Psoas muscle (tissue), 8 donors: ENCODE results near the gene TULP4. TPM values are rescaled to one million over a fixed set of nuclear protein-coding genes. Genes with fewer than 3 reads are reported as not detected.
"Not testable (repeated sequence)": the region's sequence is repeated elsewhere in the genome, so short reads cannot be mapped to it uniquely, and the experiment has no call there.

Experiments used
- ATAC-seq, 4 donors: fragments of 200-7000 bp; cut with Tn5 transposase; one replicate each; pipeline ENCODE4 v1.9.1; 2020; ENCODE audit warnings: moderate library complexity in 3 of 4, mild to moderate bottlenecking in 2 of 4
- DNase-seq, 2 donors: peaks; one replicate each; pipeline ENCODE4 v3.0.0-alpha.2; 2020
- H3K27ac ChIP-seq: fragments of 200-600 bp; one replicate; pipeline ENCODE4 v1.8.0; 2022
- H3K27me3 ChIP-seq, 3 donors: fragments of 200-600 bp in 1 of 3; one replicate each; pipeline versions ENCODE4 v1.6.1 to v1.8.0; 2013 to 2022; ENCODE audit warnings: low read length in 2 of 3, mild to moderate bottlenecking in 2 of 3, moderate library complexity in 1 of 3; ENCODE audit not compliant: insufficient read depth in 3 of 3
- H3K36me3 ChIP-seq, 2 donors: fragments of 200-600 bp in 1 of 2; one replicate each; pipeline versions ENCODE4 v1.6.1 to v1.8.0; 2013 to 2022; ENCODE audit warnings: low read depth in 1 of 2, mild to moderate bottlenecking in 1 of 2, moderate library complexity in 1 of 2; ENCODE audit not compliant: insufficient read depth in 1 of 2
- H3K4me1 ChIP-seq: fragments of 200-600 bp; one replicate; pipeline ENCODE4 v1.8.0; 2022
- H3K4me3 ChIP-seq: fragments of 200-600 bp; one replicate; pipeline ENCODE4 v1.8.0; 2022; ENCODE audit warnings: mild to moderate bottlenecking
- H3K9me3 ChIP-seq: fragments of 200-600 bp; one replicate; pipeline ENCODE4 v1.8.0; 2022
- WGBS, 3 donors: extraction: QIAGEN DNeasy Blood & Tissue Kit; methylation state at CpG; one replicate each; pipeline versions ENCODE4 v1.1.6 to v1.1.7; 2013; 5-methylcytosine and 5-hydroxymethylcytosine counted together
- intact Hi-C, 2 donors: fragments of 100-400 bp; cut with DNase I; formaldehyde crosslinking; loops; one replicate each; pipeline versions ENCODE4 v1.11.0 to v1.14.2; 2022
- polyA plus RNA-seq, 3 donors: library from polyadenylated mRNA; stranded (reverse); fragments of 200-250 nt; gene quantifications; one replicate each; pipeline ENCODE4 v1.2.3, GENCODE V29; 2013
- total RNA-seq, 4 donors: library from RNA; stranded (reverse); fragmentation: NEBNext Ultra II Directional in 2 of 4; extraction: Animal tissue kit (Norgen Biotek cat#: 25700) in 2 of 4; gene quantifications; one replicate each; pipeline versions ENCODE4 v1.2.1 to v1.2.4, GENCODE V29; 2021 to 2023
- TF ChIP-seq, protein P1 (sequence below): fragments of 200-600 bp; IDR thresholded peaks from one replicate; pipeline ENCODE4 v1.8.0; 2022; ENCODE audit warnings: antibody characterized with exemption
- donor health status: healthy with polysubstance abuse.
- donor health status: DM: no; HTN: no; CAD: no; lungs with moderate emphysema.
- donor health status: Bipolar disorder and iron deficiency.
- donor health status: healthy.
- donor health status: DM: yes; HTN: yes; CAD: no.
- donor health status: DM: no; HTN: no; CAD: no.
- donor health status: DM: no; HTN: no; CAD: no.
- donor health status: DM: yes; HTN: yes; CAD: no.

Gene TULP4
- total and polyA plus RNA-seq, 7 donors: 2.2 to 103 (median 63.2) TPM

DNA sequence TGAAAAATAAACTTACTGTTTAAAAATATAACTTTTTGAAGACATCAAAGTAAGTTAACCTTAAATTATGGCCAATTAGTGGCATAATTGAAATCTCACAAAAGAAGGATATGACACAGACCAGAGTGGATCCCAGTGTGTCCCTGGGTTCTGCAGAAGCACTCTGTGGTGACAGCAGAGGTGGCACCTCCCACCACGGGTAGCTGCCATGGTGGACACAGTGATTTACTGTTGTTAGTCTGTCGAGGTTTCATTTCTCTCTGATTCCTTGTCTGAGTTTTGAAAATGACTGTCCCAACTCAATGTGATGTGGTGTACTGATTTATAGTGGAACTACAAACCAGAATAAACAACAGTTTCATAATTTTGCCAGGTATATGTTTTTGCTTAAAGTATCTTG, 76.5 kb downstream of the TULP4 start:
- no peaks in the 10 kb centered on the region for H3K9me3 ChIP-seq
- peaks cover 10% of the 10 kb centered on the region for H3K4me1 ChIP-seq
- TF ChIP-seq, protein P1, sequence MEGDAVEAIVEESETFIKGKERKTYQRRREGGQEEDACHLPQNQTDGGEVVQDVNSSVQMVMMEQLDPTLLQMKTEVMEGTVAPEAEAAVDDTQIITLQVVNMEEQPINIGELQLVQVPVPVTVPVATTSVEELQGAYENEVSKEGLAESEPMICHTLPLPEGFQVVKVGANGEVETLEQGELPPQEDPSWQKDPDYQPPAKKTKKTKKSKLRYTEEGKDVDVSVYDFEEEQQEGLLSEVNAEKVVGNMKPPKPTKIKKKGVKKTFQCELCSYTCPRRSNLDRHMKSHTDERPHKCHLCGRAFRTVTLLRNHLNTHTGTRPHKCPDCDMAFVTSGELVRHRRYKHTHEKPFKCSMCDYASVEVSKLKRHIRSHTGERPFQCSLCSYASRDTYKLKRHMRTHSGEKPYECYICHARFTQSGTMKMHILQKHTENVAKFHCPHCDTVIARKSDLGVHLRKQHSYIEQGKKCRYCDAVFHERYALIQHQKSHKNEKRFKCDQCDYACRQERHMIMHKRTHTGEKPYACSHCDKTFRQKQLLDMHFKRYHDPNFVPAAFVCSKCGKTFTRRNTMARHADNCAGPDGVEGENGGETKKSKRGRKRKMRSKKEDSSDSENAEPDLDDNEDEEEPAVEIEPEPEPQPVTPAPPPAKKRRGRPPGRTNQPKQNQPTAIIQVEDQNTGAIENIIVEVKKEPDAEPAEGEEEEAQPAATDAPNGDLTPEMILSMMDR: no peak
- intact Hi-C loops: loop anchor here in 1 of 2 donors (10.0 kb wide), 1 partner anchor 164 kb away; no protein-coding TSS in a partner anchor
- ATAC-seq (no peak), DNase-seq (no peak)
- no peaks in the 10 kb centered on the region for H3K36me3 ChIP-seq
- H3K27ac ChIP-seq: no peak overlapping the region
- H3K4me3 ChIP-seq: no peak overlapping the region
- 13 to 39% (median 13%) methylated on average over 2 of the region's 2 CpGs for WGBS, 3 donors
- no peaks in the 10 kb centered on the region for H3K27me3 ChIP-seq

DNA sequence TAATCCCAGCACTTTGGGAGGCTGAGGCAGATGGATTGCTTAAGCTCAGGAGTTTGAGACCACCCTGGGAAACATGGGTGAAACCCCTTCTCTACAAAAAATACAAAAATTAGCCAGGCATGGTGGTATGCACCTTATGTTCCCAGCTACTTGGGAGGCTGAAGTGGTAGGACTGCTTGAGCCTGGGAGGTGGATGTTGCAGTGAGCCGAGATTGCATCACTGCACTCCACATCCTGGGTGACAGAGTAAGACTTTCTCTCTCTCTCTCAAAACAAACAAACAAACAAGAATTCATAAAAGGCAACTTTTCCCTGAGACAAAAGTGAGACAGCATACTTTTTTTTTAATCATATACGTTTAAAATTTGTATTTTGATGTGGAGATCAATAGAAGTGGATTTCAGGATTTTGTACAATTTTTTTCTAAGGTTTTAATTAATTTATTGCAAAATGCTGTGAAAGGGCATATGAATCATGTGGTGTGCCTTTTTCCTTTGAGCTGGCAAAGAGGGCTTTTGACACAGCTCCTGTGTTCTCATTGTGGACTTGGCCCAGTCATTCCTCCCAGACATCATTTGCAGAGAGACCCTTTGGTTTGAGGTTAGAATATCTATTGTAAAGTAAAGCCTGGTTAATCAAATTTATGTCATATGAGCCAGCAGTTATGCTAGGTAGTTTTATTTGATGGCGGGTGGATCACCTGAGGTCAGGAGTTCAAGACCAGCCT, 77.1 kb downstream of the TULP4 start:
- 72 to 82% (median 80%) methylated on average over 3 of the region's 3 CpGs for whole genome bisulfite sequencing, 3 donors

GRCh38 chr6:158391276-158391675, 79.0 kb downstream of the TULP4 start:
- H3K36me3 ChIP-seq: no peaks in the 10 kb centered on the region
- H3K4me3 ChIP-seq: no peak overlapping the region
- 86 to 96% (median 95%) methylated on average over 3 of the region's 3 CpGs for WGBS, 3 donors
- H3K27me3 ChIP-seq: no peaks in the 10 kb centered on the region
- no peak overlapping the region for H3K27ac ChIP-seq
- no peak for DNase-seq
- H3K9me3 ChIP-seq: no peaks in the 10 kb centered on the region
- no peak for ATAC-seq
- no peaks in the 10 kb centered on the region for H3K4me1 ChIP-seq
- TF ChIP-seq, protein P1: no peak
- intact Hi-C loops: no loop called here

More for the DNA sequence above, 77.1 kb downstream of the TULP4 start:
- Histone ChIP-seq H3K27ac (no peak overlapping the region), H3K27me3 (no peaks in the 10 kb centered on the region), H3K36me3 (no peaks in the 10 kb centered on the region), H3K4me3 (no peak overlapping the region), H3K4me1 (peaks cover 8% of the 10 kb centered on the region), H3K9me3 (no peaks in the 10 kb centered on the region)
- no peak for ATAC-seq
- intact Hi-C loops: loop anchor here in 1 of 2 donors (10.0 kb wide), 1 partner anchor 165 kb away; no protein-coding TSS in a partner anchor
- TF ChIP-seq, protein P1: no peak
- no peak for DNase-seq

DNA sequence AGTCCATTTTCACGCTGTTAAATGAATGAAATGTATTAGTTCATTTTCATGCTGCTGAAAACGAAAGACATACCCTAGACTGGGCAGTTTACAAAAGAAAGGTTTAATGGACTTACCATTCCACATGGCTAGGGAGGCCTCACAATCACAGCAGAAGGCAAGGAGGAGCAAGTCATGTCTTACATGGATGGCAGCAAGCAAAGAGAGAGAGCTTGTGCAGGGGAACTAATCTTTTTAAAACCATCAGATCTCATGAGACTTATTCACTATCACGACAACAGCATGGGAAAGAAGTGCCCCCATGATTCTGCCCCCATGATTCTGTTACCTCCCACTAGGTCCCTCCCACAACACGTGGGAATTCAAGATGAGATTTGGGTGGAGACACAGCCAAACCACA, 79.7 kb downstream of the TULP4 start:
- DNase-seq, H3K27ac ChIP-seq, H3K36me3 ChIP-seq, H3K9me3 ChIP-seq, H3K4me1 ChIP-seq, ATAC-seq, H3K4me3 ChIP-seq, H3K27me3 ChIP-seq, intact Hi-C loops: not testable (repeated sequence)
- 94 to 96% (median 95%) methylated on average over 4 of the region's 4 CpGs for WGBS, 3 donors

GRCh38 chr6:158396136-158396535, 83.9 kb downstream of the TULP4 start:
- Histone ChIP-seq H3K36me3 (no peaks in the 10 kb centered on the region), H3K4me3 (no peak overlapping the region), H3K27me3 (no peaks in the 10 kb centered on the region), H3K9me3 (no peaks in the 10 kb centered on the region), H3K4me1 (peaks cover 5% of the 10 kb centered on the region), H3K27ac (no peak overlapping the region)
- ATAC-seq (no peak), DNase-seq (no peak)
- intact Hi-C loops: no loop called here
- TF ChIP-seq, protein P1: no peak
- 65 to 81% (median 67%) methylated on average over 5 of the region's 5 CpGs for WGBS, 3 donors
